Transverse colon (tissue), 4 donors: ENCODE results near the gene C12orf56. TPM values are rescaled to one million over a fixed set of nuclear protein-coding genes. Genes with fewer than 3 reads are reported as not detected.

Experiments used
- DNase-seq: peaks from one replicate; pipeline ENCODE4 v3.0.0-alpha.2; 2019
- H3K27ac ChIP-seq, 4 donors: fragments of 200-600 bp; sonication (generic); 2 replicates each; pipeline ENCODE4 v1.5.1; 2016 to 2018; ENCODE audit warnings: inconsistent platforms in 4 of 4
- H3K27me3 ChIP-seq: fragments of 200-600 bp; sonication (generic); 2 replicates; pipeline ENCODE4 v1.5.1; 2017; ENCODE audit warnings: inconsistent platforms
- H3K36me3 ChIP-seq, 4 donors: fragments of 200-600 bp; sonication (generic); 2 replicates each; pipeline ENCODE4 v1.5.1; 2017 to 2019; ENCODE audit warnings: inconsistent platforms in 4 of 4
- H3K4me1 ChIP-seq, 4 donors: fragments of 200-600 bp; sonication (generic); 2 replicates each; pipeline ENCODE4 v1.5.1; 2017 to 2020; ENCODE audit warnings: inconsistent platforms in 4 of 4
- H3K4me3 ChIP-seq, 4 donors: fragments of 200-600 bp; sonication (generic); 1 replicate in 1 of 4; 2 replicates in 3 of 4; pipeline versions ENCODE4 v1.5.1 to v1.6.1; 2017 to 2019; ENCODE audit warnings: inconsistent platforms in 4 of 4
- H3K9me3 ChIP-seq, 2 donors: fragments of 200-600 bp; sonication (generic); 2 replicates each; pipeline ENCODE4 v1.5.1; 2017 to 2019; ENCODE audit warnings: inconsistent platforms in 2 of 2
- EP300 ChIP-seq: sonication (generic); formaldehyde crosslinking; IDR thresholded peaks from one replicate; pipeline ENCODE4 v1.6.1; 2017; ENCODE audit warnings: antibody characterized with exemption, low read depth
- POLR2A ChIP-seq: fragments of 450-650 bp; IDR thresholded peaks from one replicate; pipeline ENCODE4 v1.6.1; 2016; ENCODE audit warnings: antibody characterized with exemption, mild to moderate bottlenecking, moderate library complexity
- POLR2AphosphoS5 ChIP-seq, 3 donors: sonication (generic); formaldehyde crosslinking; IDR thresholded peaks; one replicate each; pipeline ENCODE4 v1.6.1; 2016; ENCODE audit warnings: antibody characterized with exemption in 3 of 3
- WGBS, 2 donors: methylation state at CpG; one replicate each; pipeline ENCODE4 v1.1.5; 2018; ENCODE audit warnings: low coverage in 1 of 2; 5-methylcytosine and 5-hydroxymethylcytosine counted together
- in situ Hi-C, 4 donors: fragments of 200-750 bp; cut with MboI; loops; one replicate each; pipeline versions ENCODE4 v1.15.0 to v1.15.1; 2017; ENCODE audit warnings: low sequenced_read_pairs in 3 of 4, low pct_ligation_motif_present in 1 of 4, low pct_unique_long_range_greater_than_20kb in 1 of 4
- intact Hi-C: fragments of 100-400 bp; cut with DNase I; formaldehyde crosslinking; loops from one replicate; pipeline ENCODE4 v1.15.1; 2023; ENCODE audit warnings: low total_unique reads
- total RNA-seq, 4 donors: library from RNA; depleted of rRNA; stranded (reverse); fragments of >200 nt; gene quantifications; one replicate each; pipeline ENCODE4 v1.1.0, GENCODE V29; 2016
- TF ChIP-seq, protein P1 (sequence below), 5 experiments: fragments of 200-600 bp in 3 of 5; fragments of 450-650 bp in 2 of 5; sonication (generic) in 3 of 5; IDR thresholded peaks; 1 replicate in 2 of 5; 2 replicates in 3 of 5; pipeline ENCODE4 v1.5.1; 2016 to 2017; ENCODE audit warnings: antibody characterized with exemption in 5 of 5, inconsistent platforms in 3 of 5, mild to moderate bottlenecking in 2 of 5, moderate library complexity in 1 of 5

The C12orf56 gene
- total RNA-seq, 4 donors from 2014 or later, result 0.32 to 0.41 TPM; not detected in 2

DNA sequence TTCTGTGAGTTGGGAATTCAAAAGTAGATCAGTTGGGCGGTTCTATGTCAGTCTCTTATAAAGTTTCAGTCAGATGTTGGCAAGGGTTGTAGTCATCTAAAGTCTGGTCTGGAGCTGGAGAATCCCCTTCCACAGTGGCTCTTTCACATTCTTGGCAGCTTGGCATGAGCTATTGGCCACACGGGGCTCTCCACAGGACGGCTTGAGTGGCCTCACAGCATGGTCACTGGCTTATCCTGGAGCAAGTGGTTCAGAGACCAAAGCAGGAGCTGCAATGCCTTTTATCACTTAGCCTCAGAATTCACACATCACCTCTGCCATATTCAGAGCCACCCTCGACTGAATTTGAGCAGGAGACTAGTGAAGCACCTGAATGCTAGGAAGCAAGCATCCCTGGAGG is 161.3 kb downstream of the C12orf56 start:
- no peak for DNase-seq
- no peak overlapping the region for H3K27ac ChIP-seq
- H3K9me3 ChIP-seq, result no peaks in the 10 kb centered on the region
- in situ Hi-C loops, result no loop called here
- H3K4me1 ChIP-seq, result no peaks in the 10 kb centered on the region
- H3K4me3 ChIP-seq, result no peak overlapping the region
- H3K27me3 ChIP-seq, result no peaks in the 10 kb centered on the region
- TF ChIP-seq POLR2AphosphoS5 (IDR thresholded peaks at IDR 0.05) (no peak), POLR2A (no peak), EP300 (no peak)
- TF ChIP-seq, protein P1, sequence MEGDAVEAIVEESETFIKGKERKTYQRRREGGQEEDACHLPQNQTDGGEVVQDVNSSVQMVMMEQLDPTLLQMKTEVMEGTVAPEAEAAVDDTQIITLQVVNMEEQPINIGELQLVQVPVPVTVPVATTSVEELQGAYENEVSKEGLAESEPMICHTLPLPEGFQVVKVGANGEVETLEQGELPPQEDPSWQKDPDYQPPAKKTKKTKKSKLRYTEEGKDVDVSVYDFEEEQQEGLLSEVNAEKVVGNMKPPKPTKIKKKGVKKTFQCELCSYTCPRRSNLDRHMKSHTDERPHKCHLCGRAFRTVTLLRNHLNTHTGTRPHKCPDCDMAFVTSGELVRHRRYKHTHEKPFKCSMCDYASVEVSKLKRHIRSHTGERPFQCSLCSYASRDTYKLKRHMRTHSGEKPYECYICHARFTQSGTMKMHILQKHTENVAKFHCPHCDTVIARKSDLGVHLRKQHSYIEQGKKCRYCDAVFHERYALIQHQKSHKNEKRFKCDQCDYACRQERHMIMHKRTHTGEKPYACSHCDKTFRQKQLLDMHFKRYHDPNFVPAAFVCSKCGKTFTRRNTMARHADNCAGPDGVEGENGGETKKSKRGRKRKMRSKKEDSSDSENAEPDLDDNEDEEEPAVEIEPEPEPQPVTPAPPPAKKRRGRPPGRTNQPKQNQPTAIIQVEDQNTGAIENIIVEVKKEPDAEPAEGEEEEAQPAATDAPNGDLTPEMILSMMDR (IDR thresholded peaks at IDR 0.05), result no peak
- 73 to 100% methylated on average over 1 to 4 of the region's 4 CpGs for WGBS, 2 donors
- no peaks in the 10 kb centered on the region for H3K36me3 ChIP-seq
- intact Hi-C loops, result no loop called here

DNA sequence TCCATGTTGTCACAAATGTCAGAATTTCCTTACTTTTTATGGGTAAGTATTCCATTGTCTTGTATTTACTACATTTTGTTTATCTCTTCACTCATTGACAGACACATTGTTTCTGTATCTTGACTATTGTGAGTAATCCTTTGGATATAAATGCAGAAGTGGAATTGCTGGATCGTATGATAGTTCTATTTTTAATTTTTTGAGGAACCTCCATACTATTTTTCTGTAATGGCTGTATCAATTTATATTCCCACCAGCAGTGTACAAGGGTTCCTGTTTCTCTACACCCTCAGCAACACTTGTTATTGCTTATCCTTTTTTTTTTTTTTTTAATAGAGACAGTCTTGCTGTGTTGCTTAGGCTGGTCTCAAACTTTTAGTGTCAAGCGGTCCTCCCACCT is 164.9 kb downstream of the C12orf56 start:
- no peak overlapping the region for H3K27ac ChIP-seq

DNA sequence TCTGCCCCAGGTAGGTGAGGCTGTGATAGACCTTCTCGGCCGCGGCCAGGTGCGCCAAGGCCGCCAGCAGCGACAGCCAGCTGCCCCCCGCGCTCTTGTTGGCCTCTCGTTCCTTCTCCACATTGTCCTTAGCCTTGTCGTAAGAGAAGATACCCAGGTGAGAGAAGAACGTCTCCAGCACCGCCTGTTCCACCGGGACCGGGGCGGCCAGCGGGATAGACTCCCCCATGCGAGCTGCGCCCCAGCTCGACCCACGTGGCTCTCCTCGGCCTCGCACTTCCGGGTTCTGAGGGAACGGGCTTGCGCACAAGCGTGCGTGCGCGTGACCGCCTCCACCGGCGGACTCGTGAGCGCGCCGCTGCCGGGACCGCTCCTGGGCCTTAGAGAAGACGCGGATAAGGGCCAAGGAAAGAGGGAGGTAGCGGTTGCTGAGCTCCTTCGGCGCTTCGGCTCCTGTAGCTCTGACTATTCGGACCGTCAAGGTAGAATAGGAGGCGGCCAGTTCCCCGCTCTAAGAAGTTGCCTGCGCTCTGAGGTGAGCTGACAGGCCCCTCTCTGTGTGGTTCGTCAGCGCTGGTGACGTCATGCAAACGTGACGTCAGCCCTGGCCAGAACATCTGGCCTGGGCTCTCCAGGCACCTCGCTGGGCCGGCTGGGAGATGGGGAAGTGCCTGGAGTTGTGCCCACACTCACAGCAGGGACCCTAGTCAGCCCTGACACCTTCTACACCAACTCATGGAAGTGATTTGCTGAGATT is 168.4 kb downstream of the C12orf56 start, which contains the start of gene KICS2:
Gene KICS2 (minus strand): TSS at position 288 of the 757 bp plus-strand sequence. CDS start 59 bp downstream, at position 229.
- peak; percentile 91 for TF ChIP-seq POLR2A
- no peak for TF ChIP-seq EP300
- TF ChIP-seq POLR2AphosphoS5 (IDR thresholded peaks at IDR 0.05), result peak; percentile 83 to 96 (median 96)
- TF ChIP-seq, protein P1 (IDR thresholded peaks at IDR 0.05), result peak in 3 of 5 experiments; percentile 15 to 29 (median 17)
- H3K36me3 ChIP-seq, result no peaks in the 10 kb centered on the region
- 0% methylated on average over 14 of the region's 56 CpGs; no CpG with 5 or more reads in 1 of the 2 donors for WGBS, 2 donors
- no peaks in the 10 kb centered on the region for H3K27me3 ChIP-seq
- H3K4me3 ChIP-seq, result peak within 1 kb of the TSS; percentile 68 to 95 (median 78)
- no peaks in the 10 kb centered on the region for H3K9me3 ChIP-seq
- peak; percentile 95 for DNase-seq
- intact Hi-C loops (no loop called here), in situ Hi-C loops (no loop called here)
- H3K27ac ChIP-seq, result peak within 1 kb of the TSS; percentile 88 to 97 (median 92)
- H3K4me1 ChIP-seq, result peaks cover 4 to 9% (median 7%) of the 10 kb centered on the region in 4 donors

More for the DNA sequence above, 164.9 kb downstream of the C12orf56 start:
- Histone ChIP-seq H3K4me3 (no peak overlapping the region), H3K27me3 (no peaks in the 10 kb centered on the region), H3K9me3 (no peaks in the 10 kb centered on the region), H3K4me1 (peaks cover 4 to 9% (median 7%) of the 10 kb centered on the region in 4 donors), H3K36me3 (no peaks in the 10 kb centered on the region)
- in situ Hi-C loops (no loop called here), intact Hi-C loops (no loop called here)
- WGBS, 2 donors, result 17 to 70% methylated on average over 2 of the region's 2 CpGs
- no peak for DNase-seq
- TF ChIP-seq POLR2AphosphoS5 (IDR thresholded peaks at IDR 0.05), result no peak
- TF ChIP-seq, protein P1 (IDR thresholded peaks at IDR 0.05), result no peak
- TF ChIP-seq EP300, result no peak
- TF ChIP-seq POLR2A, result no peak

DNA sequence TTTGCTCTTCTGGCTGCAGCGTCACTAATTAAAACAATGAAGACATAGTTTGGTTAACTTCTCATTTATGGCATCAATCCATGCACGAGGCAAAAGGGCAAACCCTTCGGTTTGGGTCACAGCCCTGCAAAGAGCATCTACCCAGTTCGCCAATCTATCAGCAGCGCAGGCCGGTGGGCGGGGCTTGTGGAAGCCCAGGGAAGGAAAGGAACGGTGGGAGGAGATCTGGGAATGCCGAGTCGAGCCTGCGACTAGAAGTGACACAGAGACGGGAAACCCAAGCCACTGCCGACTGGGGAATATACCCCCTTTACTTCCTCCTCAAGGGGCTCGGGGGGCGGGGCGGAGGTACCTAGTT is 168.9 kb downstream of the C12orf56 start:
- TF ChIP-seq EP300, result no peak
- TF ChIP-seq POLR2A, result no peak
- no peak for TF ChIP-seq POLR2AphosphoS5 (IDR thresholded peaks at IDR 0.05)
- TF ChIP-seq, protein P1 (IDR thresholded peaks at IDR 0.05), result no peak
- DNase-seq, result peak; percentile 89
- in situ Hi-C loops (no loop called here), intact Hi-C loops (loop anchor here (2.0 kb wide), 1 partner anchor 41 kb away; no protein-coding TSS in a partner anchor)
- peaks cover 4 to 9% (median 7%) of the 10 kb centered on the region in 4 donors for H3K4me1 ChIP-seq
- H3K27me3 ChIP-seq, result no peaks in the 10 kb centered on the region
- peak overlapping the region; percentile 88 to 97 (median 92) for H3K27ac ChIP-seq
- peak overlapping the region; percentile 68 to 95 (median 78) for H3K4me3 ChIP-seq
- no peaks in the 10 kb centered on the region for H3K9me3 ChIP-seq
- no peaks in the 10 kb centered on the region for H3K36me3 ChIP-seq
- 0% methylated on average over 1 to 13 of the region's 16 CpGs for WGBS, 2 donors
